Ishikawa (cell line): ENCODE measurements around the gene MYMX.

Experiments used
- CEBPB ChIP-seq: IDR thresholded peaks from 2 replicates; pipeline ENCODE4 v1.6.1; 2012
- CREB1 ChIP-seq: IDR thresholded peaks from 2 replicates; pipeline ENCODE4 v1.6.1; 2012; ENCODE audit warnings: low read depth
- EGR1 ChIP-seq: IDR thresholded peaks from 2 replicates; pipeline ENCODE4 v1.6.1; 2012
- EP300 ChIP-seq: IDR thresholded peaks from 2 replicates; pipeline ENCODE4 v1.6.1; 2012; ENCODE audit warnings: borderline replicate concordance
- FOXM1 ChIP-seq: IDR thresholded peaks from 2 replicates; pipeline ENCODE4 v1.6.1; 2012; ENCODE audit warnings: low read depth, borderline replicate concordance
- NFIC ChIP-seq: IDR thresholded peaks from 2 replicates; pipeline ENCODE4 v1.6.1; 2012
- RAD21 ChIP-seq: IDR thresholded peaks from 2 replicates; pipeline ENCODE4 v1.6.1; 2012; ENCODE audit warnings: low read depth
- TAF1 ChIP-seq: IDR thresholded peaks from 2 replicates; pipeline ENCODE4 v1.6.1; 2012; ENCODE audit warnings: low read depth, mild to moderate bottlenecking
- TCF12 ChIP-seq: IDR thresholded peaks from 2 replicates; pipeline ENCODE4 v1.6.1; 2012; ENCODE audit warnings: low read depth
- TEAD4 ChIP-seq: IDR thresholded peaks from 2 replicates; pipeline ENCODE4 v1.6.1; 2012
- YY1 ChIP-seq: IDR thresholded peaks from 2 replicates; pipeline ENCODE4 v1.6.1; 2012; ENCODE audit warnings: low read depth
- ZBTB7A ChIP-seq: IDR thresholded peaks from 2 replicates; pipeline ENCODE4 v1.6.1; 2012; ENCODE audit warnings: low read depth
- TF ChIP-seq, protein P1 (sequence below): IDR thresholded peaks from 2 replicates; pipeline ENCODE4 v1.6.1; 2012
- TF ChIP-seq, protein P2 (sequence below): IDR thresholded peaks from 2 replicates; pipeline ENCODE4 v1.6.1; 2012
- TF ChIP-seq, protein P3 (sequence below): IDR thresholded peaks from 2 replicates; pipeline ENCODE4 v1.6.1; 2012; ENCODE audit warnings: low read depth, mild to moderate bottlenecking

Gene MYMX

DNA sequence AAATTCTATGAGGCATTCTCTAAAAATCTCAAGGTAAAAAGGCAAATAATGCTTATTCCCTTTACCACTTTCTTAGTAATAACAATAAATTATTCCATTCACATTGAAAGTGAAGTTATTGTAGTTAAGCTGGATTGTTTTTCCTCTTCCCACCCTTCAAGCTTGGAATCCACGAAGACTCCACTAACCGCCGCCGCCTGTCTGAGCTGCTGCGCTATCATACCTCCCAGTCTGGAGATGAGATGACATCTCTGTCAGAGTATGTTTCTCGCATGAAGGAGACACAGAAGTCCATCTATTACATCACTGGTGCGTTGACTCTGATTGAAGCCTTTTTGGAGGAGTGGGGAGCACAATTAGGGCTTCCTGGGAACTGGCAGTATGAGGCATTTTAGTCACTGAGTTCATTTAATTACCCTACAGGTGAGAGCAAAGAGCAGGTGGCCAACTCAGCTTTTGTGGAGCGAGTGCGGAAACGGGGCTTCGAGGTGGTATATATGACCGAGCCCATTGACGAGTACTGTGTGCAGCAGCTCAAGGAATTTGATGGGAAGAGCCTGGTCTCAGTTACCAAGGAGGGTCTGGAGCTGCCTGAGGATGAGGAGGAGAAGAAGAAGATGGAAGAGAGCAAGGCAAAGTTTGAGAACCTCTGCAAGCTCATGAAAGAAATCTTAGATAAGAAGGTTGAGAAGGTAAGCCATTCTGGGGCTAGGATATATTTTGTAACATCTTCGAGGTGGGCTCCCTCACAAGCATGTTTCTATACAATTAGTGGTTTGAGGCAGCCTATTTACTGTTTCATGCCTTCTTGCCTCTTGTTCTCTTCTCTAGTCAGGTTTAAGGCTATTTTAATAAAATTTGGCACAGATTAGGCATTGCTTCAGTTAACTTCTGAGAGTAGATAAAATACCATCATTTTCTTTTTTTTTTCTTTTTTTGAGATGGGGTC is 35.1 kb downstream of the MYMX start:
- TF ChIP-seq, protein P1, sequence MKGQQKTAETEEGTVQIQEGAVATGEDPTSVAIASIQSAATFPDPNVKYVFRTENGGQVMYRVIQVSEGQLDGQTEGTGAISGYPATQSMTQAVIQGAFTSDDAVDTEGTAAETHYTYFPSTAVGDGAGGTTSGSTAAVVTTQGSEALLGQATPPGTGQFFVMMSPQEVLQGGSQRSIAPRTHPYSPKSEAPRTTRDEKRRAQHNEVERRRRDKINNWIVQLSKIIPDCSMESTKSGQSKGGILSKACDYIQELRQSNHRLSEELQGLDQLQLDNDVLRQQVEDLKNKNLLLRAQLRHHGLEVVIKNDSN: no peak
- TF ChIP-seq, protein P2, sequence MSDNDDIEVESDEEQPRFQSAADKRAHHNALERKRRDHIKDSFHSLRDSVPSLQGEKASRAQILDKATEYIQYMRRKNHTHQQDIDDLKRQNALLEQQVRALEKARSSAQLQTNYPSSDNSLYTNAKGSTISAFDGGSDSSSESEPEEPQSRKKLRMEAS: no peak
- TF ChIP-seq TAF1: no peak
- no peak for TF ChIP-seq RAD21
- no peak for TF ChIP-seq TCF12
- no peak for TF ChIP-seq NFIC
- no peak for TF ChIP-seq FOXM1
- no peak for TF ChIP-seq YY1
- TF ChIP-seq EP300: no peak

DNA sequence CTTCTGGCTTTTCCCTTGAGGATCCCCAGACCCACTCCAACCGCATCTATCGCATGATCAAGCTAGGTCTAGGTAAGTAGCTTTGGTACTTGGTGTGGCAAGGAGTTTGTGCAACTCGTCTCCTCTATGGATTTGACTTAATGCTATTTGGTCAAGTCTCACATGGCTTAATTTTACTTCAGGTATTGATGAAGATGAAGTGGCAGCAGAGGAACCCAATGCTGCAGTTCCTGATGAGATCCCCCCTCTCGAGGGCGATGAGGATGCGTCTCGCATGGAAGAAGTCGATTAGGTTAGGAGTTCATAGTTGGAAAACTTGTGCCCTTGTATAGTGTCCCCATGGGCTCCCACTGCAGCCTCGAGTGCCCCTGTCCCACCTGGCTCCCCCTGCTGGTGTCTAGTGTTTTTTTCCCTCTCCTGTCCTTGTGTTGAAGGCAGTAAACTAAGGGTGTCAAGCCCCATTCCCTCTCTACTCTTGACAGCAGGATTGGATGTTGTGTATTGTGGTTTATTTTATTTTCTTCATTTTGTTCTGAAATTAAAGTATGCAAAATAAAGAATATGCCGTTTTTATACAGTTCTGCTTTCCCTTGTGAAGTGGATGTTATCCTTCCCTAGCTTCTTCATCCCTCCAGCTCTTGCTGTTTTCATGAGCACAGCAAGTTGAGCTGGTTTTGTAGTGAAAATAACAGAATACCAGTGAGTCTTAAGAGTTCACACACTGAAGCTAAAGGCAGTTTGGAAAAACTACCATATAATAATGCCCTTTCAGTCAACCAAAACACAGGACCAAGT is 36.8 kb downstream of the MYMX start:
- TF ChIP-seq, protein P2: no peak
- TF ChIP-seq EP300: no peak
- TF ChIP-seq RAD21: no peak
- TF ChIP-seq TEAD4: no peak
- TF ChIP-seq CEBPB: no peak
- no peak for TF ChIP-seq YY1
- TF ChIP-seq, protein P3, sequence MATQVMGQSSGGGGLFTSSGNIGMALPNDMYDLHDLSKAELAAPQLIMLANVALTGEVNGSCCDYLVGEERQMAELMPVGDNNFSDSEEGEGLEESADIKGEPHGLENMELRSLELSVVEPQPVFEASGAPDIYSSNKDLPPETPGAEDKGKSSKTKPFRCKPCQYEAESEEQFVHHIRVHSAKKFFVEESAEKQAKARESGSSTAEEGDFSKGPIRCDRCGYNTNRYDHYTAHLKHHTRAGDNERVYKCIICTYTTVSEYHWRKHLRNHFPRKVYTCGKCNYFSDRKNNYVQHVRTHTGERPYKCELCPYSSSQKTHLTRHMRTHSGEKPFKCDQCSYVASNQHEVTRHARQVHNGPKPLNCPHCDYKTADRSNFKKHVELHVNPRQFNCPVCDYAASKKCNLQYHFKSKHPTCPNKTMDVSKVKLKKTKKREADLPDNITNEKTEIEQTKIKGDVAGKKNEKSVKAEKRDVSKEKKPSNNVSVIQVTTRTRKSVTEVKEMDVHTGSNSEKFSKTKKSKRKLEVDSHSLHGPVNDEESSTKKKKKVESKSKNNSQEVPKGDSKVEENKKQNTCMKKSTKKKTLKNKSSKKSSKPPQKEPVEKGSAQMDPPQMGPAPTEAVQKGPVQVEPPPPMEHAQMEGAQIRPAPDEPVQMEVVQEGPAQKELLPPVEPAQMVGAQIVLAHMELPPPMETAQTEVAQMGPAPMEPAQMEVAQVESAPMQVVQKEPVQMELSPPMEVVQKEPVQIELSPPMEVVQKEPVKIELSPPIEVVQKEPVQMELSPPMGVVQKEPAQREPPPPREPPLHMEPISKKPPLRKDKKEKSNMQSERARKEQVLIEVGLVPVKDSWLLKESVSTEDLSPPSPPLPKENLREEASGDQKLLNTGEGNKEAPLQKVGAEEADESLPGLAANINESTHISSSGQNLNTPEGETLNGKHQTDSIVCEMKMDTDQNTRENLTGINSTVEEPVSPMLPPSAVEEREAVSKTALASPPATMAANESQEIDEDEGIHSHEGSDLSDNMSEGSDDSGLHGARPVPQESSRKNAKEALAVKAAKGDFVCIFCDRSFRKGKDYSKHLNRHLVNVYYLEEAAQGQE: no peak
- TF ChIP-seq TAF1: no peak
- TF ChIP-seq TCF12: no peak
- no peak for TF ChIP-seq ZBTB7A
- TF ChIP-seq EGR1: no peak
- no peak for TF ChIP-seq NFIC
- no peak for TF ChIP-seq FOXM1
- no peak for TF ChIP-seq CREB1
- TF ChIP-seq, protein P1: no peak

DNA sequence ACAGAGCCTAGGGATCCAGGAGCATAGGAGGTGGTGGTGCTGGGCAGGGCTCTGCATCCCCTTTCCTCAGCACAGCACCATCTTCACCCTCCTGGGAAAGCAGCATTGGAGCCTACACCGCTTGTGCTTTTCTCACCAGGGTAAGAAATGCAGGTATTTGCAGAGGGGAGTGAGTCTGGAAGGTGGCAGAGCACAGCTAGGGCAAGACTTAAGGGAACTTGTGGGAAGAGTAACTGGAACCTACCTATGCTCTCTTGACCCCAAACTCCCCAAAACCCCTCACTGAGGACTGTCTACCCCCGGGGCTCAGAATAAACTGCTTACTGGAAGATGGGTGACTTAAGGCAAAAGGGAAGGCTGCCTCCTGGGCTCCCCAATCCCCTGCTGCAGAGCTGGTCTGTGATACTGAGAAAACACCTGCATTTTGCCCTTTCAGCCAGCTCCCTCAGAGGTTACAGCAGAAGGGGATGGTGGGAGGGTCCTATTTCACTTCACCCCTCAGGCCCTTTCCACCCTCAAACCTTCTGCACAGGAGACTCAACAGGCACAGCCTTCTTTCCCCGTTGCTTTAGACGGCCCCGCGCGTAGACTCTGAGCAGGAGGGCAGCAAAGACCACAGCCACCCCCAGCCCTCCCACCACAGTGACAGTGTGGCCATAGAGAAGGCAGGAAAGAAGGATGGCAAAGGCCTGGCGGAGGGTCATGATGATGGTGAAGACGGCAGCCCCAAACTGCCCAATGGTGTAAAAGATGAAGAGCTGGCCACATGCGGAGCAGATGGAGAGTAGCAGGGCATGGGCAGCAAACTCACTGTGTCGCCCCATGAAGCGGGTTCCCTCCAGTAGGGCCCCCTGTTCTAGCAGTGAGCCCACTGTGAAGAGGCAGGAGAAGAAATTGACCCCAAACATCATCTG is 37.7 kb downstream of the MYMX start:
- TF ChIP-seq ZBTB7A: no peak
- TF ChIP-seq EGR1: no peak
- TF ChIP-seq, protein P2: no peak
- no peak for TF ChIP-seq TAF1
- TF ChIP-seq YY1: no peak
- TF ChIP-seq, protein P3: no peak
- TF ChIP-seq FOXM1: no peak
- TF ChIP-seq, protein P1: no peak
- TF ChIP-seq CEBPB: no peak
- TF ChIP-seq CREB1: no peak
- no peak for TF ChIP-seq TCF12
- no peak for TF ChIP-seq TEAD4
- no peak for TF ChIP-seq EP300
- TF ChIP-seq RAD21: no peak
- TF ChIP-seq NFIC: no peak
